ENCODE data around the gene OTUD3. TPM values are rescaled to one million over a fixed set of nuclear protein-coding genes. Genes with fewer than 3 reads are reported as not detected.

Gene OTUD3
- total and polyA plus RNA-seq, 4 donors: 1.3 to 19.5 (median 8.2) TPM

DNA sequence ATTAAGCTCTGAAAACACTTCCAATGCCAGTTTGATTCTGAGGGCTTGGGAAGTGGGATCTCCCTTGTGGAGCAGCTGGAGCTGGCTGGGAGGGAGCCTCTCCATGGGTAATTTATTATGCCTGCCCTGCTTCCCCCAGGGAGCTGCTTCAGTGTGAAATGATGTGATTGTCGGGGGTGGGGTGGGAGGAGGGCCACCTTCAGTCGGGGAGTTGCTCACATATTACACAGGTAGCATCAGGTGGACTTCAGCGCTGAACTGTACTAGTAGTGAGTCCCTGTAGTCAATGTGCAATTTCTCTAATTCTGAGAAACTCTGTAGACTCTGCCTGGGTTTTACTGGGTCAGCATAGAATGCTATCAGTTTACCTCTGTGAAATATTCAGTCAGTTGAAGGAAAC lies 28.5 kb downstream of the OTUD3 start:
- DNase-seq (no peak), ATAC-seq (ENCODE audit: low FRiP score) (no peak)
- peaks cover 10 to 14% of the 10 kb centered on the region in 2 donors for H3K36me3 ChIP-seq (ENCODE audit: control insufficient read depth in 1 of 2, insufficient read depth in 2 of 2, low read length in 1 of 2)
- WGBS, 2 donors: 72 to 76% methylated on average over 3 of the region's 3 CpGs
- no peaks in the 10 kb centered on the region for H3K27me3 ChIP-seq (ENCODE audit: control insufficient read depth in 1 of 2, insufficient read depth in 2 of 2, low read length in 1 of 2)
- H3K9me3 ChIP-seq (ENCODE audit: control insufficient read depth, low read length): no peaks in the 10 kb centered on the region
- H3K4me1 ChIP-seq (ENCODE audit: control insufficient read depth in 1 of 2, insufficient read depth in 2 of 2, low read length in 2 of 2): no peaks in the 10 kb centered on the region
- H3K27ac ChIP-seq (ENCODE audit: low read depth in 1 of 2, low read length in 2 of 2): no peak overlapping the region
- intact Hi-C loops (cut with DNase I): no loop called here
- no peak overlapping the region for H3K4me3 ChIP-seq (ENCODE audit: low read length in 2 of 2)

DNA sequence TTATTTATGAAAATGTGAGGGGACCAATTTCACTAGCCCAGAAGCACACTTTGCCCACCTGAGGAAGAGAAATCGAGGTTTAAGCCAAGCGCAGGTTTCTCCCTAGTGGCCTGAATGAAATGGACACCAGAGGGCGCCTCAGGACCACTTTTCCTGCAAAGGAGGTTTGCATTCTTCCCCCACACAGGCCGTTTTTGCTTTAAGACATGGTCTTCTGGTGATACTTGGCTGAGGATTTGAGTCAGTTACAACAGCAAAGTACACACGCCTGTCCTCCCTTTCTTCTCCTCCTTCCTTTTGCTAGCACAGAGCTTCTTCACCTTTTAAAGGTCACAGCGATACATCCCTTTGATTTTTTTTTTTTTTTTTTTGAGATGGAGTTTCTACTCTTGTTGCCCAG lies 35.9 kb downstream of the OTUD3 start:
- no peak overlapping the region for H3K4me3 ChIP-seq (ENCODE audit: low read length in 2 of 2)
- DNase-seq (peak; percentile 82 to 91), ATAC-seq (ENCODE audit: low FRiP score) (peak; percentile 78)
- no peak overlapping the region for H3K27ac ChIP-seq (ENCODE audit: low read depth in 1 of 2, low read length in 2 of 2)
- no peaks in the 10 kb centered on the region for H3K9me3 ChIP-seq (ENCODE audit: control insufficient read depth, low read length)
- peaks cover 0 to 5% of the 10 kb centered on the region in 2 donors for H3K36me3 ChIP-seq (ENCODE audit: control insufficient read depth in 1 of 2, insufficient read depth in 2 of 2, low read length in 1 of 2)
- H3K27me3 ChIP-seq (ENCODE audit: control insufficient read depth in 1 of 2, insufficient read depth in 2 of 2, low read length in 1 of 2): no peaks in the 10 kb centered on the region
- WGBS, 2 donors: 12 to 16% methylated on average over 6 of the region's 6 CpGs
- intact Hi-C loops (cut with DNase I): loop anchor here (1.0 to 2.0 kb wide), 4 partner anchors 234 to 577 kb away; no protein-coding TSS in a partner anchor
- no peaks in the 10 kb centered on the region for H3K4me1 ChIP-seq (ENCODE audit: control insufficient read depth in 1 of 2, insufficient read depth in 2 of 2, low read length in 2 of 2)

- H3K27me3 ChIP-seq (ENCODE audit: control insufficient read depth in 1 of 2, insufficient read depth in 2 of 2, low read length in 1 of 2): no peaks in the 10 kb centered on the region
- intact Hi-C loops (cut with DNase I): no loop called here
- ATAC-seq (ENCODE audit: low FRiP score) (no peak), DNase-seq (no peak)
- 88 to 91% methylated on average over 19 of the region's 19 CpGs for WGBS, 2 donors
- H3K27ac ChIP-seq (ENCODE audit: low read depth in 1 of 2, low read length in 2 of 2): no peak overlapping the region
- no peaks in the 10 kb centered on the region for H3K36me3 ChIP-seq (ENCODE audit: control insufficient read depth in 1 of 2, insufficient read depth in 2 of 2, low read length in 1 of 2)
- H3K9me3 ChIP-seq (ENCODE audit: control insufficient read depth, low read length): no peaks in the 10 kb centered on the region
- H3K4me1 ChIP-seq (ENCODE audit: control insufficient read depth in 1 of 2, insufficient read depth in 2 of 2, low read length in 2 of 2): no peaks in the 10 kb centered on the region
- no peak overlapping the region for H3K4me3 ChIP-seq (ENCODE audit: low read length in 2 of 2)
Measured at GRCh38 chr1:19920132-19920710, 38.0 kb downstream of the OTUD3 start.

- Histone ChIP-seq H3K27me3 (ENCODE audit: control insufficient read depth in 1 of 2, insufficient read depth in 2 of 2, low read length in 1 of 2) (no peaks in the 10 kb centered on the region), H3K27ac (ENCODE audit: low read depth in 1 of 2, low read length in 2 of 2) (no peak overlapping the region), H3K4me3 (ENCODE audit: low read length in 2 of 2) (no peak overlapping the region), H3K4me1 (ENCODE audit: control insufficient read depth in 1 of 2, insufficient read depth in 2 of 2, low read length in 2 of 2) (no peaks in the 10 kb centered on the region), H3K9me3 (ENCODE audit: control insufficient read depth, low read length) (no peaks in the 10 kb centered on the region), H3K36me3 (ENCODE audit: control insufficient read depth in 1 of 2, insufficient read depth in 2 of 2, low read length in 1 of 2) (no peaks in the 10 kb centered on the region)
- DNase-seq (no peak), ATAC-seq (ENCODE audit: low FRiP score) (no peak)
- WGBS, 2 donors: 67 to 76% methylated on average over 13 of the region's 13 CpGs
- intact Hi-C loops (cut with DNase I): no loop called here
Measured at GRCh38 chr1:19921310-19921709, 39.1 kb downstream of the OTUD3 start.

DNA sequence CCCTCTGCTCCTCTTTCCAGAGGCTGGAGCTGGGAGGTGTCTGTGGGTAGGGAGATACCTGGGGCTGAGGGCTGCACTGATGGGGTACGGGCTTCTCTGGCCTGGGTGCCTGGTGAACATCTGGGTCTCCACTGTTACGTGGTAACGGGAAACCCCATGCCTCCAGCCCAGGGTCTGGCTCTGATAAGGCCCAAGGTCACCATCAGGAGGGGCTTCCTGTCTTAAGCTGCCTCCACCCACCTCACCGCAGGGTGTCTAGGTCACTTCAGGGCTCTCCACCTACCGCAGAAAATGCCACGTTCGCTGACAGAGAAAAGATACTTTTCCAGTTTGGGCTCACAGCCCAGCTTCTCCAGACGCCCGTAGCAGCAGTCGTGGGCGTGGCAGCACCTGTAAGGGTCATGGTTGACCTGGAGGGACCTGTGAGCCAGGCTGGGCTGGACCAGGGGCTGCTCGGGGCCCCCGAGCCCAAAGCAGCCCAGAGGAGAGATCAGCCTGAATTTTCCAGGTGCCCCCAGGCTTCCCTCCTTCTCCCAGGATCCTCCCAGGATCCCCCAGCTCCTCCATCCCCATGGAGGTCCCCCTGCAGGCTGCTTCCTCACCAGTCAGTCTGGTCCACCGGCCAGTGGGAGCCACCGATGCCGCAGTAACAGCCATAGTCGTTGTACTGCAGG lies 40.0 kb downstream of the OTUD3 start:
- Histone ChIP-seq H3K27ac (ENCODE audit: low read depth in 1 of 2, low read length in 2 of 2) (no peak overlapping the region), H3K36me3 (ENCODE audit: control insufficient read depth in 1 of 2, insufficient read depth in 2 of 2, low read length in 1 of 2) (no peaks in the 10 kb centered on the region), H3K27me3 (ENCODE audit: control insufficient read depth in 1 of 2, insufficient read depth in 2 of 2, low read length in 1 of 2) (no peaks in the 10 kb centered on the region), H3K4me1 (ENCODE audit: control insufficient read depth in 1 of 2, insufficient read depth in 2 of 2, low read length in 2 of 2) (no peaks in the 10 kb centered on the region), H3K4me3 (ENCODE audit: low read length in 2 of 2) (no peak overlapping the region), H3K9me3 (ENCODE audit: control insufficient read depth, low read length) (no peaks in the 10 kb centered on the region)
- intact Hi-C loops (cut with DNase I): no loop called here
- no peak for ATAC-seq (ENCODE audit: low FRiP score)
- 72 to 73% methylated on average over 17 of the region's 17 CpGs for WGBS, 2 donors
- DNase-seq: no peak

- intact Hi-C loops (cut with DNase I): no loop called here
- no peak within 1 kb of the TSS for H3K4me3 ChIP-seq (ENCODE audit: low read length in 2 of 2)
- H3K4me1 ChIP-seq (ENCODE audit: control insufficient read depth in 1 of 2, insufficient read depth in 2 of 2, low read length in 2 of 2): no peaks in the 10 kb centered on the region
- no peaks in the 10 kb centered on the region for H3K36me3 ChIP-seq (ENCODE audit: control insufficient read depth in 1 of 2, insufficient read depth in 2 of 2, low read length in 1 of 2)
- DNase-seq (no peak), ATAC-seq (ENCODE audit: low FRiP score) (no peak)
- no peaks in the 10 kb centered on the region for H3K9me3 ChIP-seq (ENCODE audit: control insufficient read depth, low read length)
- WGBS, 2 donors: 64 to 65% methylated on average over 14 of the region's 14 CpGs
- H3K27ac ChIP-seq (ENCODE audit: low read depth in 1 of 2, low read length in 2 of 2): no peak within 1 kb of the TSS
- no peaks in the 10 kb centered on the region for H3K27me3 ChIP-seq (ENCODE audit: control insufficient read depth in 1 of 2, insufficient read depth in 2 of 2, low read length in 1 of 2)
Measured at GRCh38 chr1:19923137-19923952, 41.1 kb downstream of the OTUD3 start, which contains the start of gene PLA2G2E. Gene PLA2G2E, minus strand, starts transcription at chr1:19923617. Its CDS starts 58 bp downstream, at chr1:19923559.

GRCh38 chr1:19923953-19924346 lies 41.8 kb downstream of the OTUD3 start:
- intact Hi-C loops (cut with DNase I): no loop called here

DNA sequence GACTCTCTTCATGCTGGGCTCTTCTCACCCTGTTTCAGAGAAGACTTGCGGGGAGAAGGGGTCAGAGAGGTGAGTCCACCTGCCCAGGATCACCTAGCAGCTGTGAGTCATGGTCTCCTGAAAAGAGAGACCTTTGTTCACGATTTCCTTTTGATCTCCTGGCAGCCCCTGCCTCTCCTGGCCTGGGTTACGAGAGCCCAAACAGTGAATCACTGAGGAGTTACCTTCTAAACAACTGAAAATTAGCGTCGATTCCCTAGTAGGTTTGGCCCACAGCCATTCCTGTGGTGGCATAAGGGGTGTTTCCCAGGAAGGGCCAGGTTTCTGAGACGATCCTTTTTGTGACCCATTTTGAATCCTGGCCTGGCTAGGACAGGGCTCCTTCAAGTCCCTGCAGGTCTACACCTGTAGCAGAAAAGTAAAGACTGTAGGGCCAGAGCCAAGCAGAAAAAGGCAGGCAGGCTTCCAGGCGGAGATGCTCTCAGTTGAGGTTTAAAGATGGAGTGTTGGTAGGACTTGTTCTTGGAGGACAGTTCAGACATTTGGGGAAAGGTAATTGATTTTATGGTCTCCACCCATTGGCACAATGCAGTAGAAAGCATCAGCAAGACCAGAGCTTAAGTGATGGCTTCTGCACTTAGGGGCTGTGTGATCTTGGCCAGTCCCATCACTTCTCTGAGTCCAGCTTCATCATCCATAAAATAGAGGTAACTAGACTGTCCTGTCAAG lies 43.3 kb downstream of the OTUD3 start:
- no peaks in the 10 kb centered on the region for H3K9me3 ChIP-seq (ENCODE audit: control insufficient read depth, low read length)
- H3K27ac ChIP-seq (ENCODE audit: low read depth in 1 of 2, low read length in 2 of 2): no peak overlapping the region
- no peaks in the 10 kb centered on the region for H3K36me3 ChIP-seq (ENCODE audit: control insufficient read depth in 1 of 2, insufficient read depth in 2 of 2, low read length in 1 of 2)
- no peak overlapping the region for H3K4me3 ChIP-seq (ENCODE audit: low read length in 2 of 2)
- H3K4me1 ChIP-seq (ENCODE audit: control insufficient read depth in 1 of 2, insufficient read depth in 2 of 2, low read length in 2 of 2): no peaks in the 10 kb centered on the region
- ATAC-seq (ENCODE audit: low FRiP score): no peak
- H3K27me3 ChIP-seq (ENCODE audit: control insufficient read depth in 1 of 2, insufficient read depth in 2 of 2, low read length in 1 of 2): no peaks in the 10 kb centered on the region
- WGBS, 2 donors: 84 to 87% methylated on average over 7 of the region's 7 CpGs
- DNase-seq: no peak
- intact Hi-C loops (cut with DNase I): no loop called here

More at GRCh38 chr1:19923953-19924346, 41.8 kb downstream of the OTUD3 start:
- no peak for ATAC-seq (ENCODE audit: low FRiP score)
- Histone ChIP-seq H3K27ac (ENCODE audit: low read depth in 1 of 2, low read length in 2 of 2) (no peak overlapping the region), H3K27me3 (ENCODE audit: control insufficient read depth in 1 of 2, insufficient read depth in 2 of 2, low read length in 1 of 2) (no peaks in the 10 kb centered on the region), H3K4me3 (ENCODE audit: low read length in 2 of 2) (no peak overlapping the region), H3K36me3 (ENCODE audit: control insufficient read depth in 1 of 2, insufficient read depth in 2 of 2, low read length in 1 of 2) (no peaks in the 10 kb centered on the region), H3K9me3 (ENCODE audit: control insufficient read depth, low read length) (no peaks in the 10 kb centered on the region), H3K4me1 (ENCODE audit: control insufficient read depth in 1 of 2, insufficient read depth in 2 of 2, low read length in 2 of 2) (no peaks in the 10 kb centered on the region)
- no peak for DNase-seq
- WGBS, 2 donors: 77 to 82% methylated on average over 13 of the region's 13 CpGs

Measured in aorta (tissue), 5 donors.